ENCODE data around the gene CCDC196.
"Not testable (repeated sequence)": the region's sequence is repeated elsewhere in the genome, so short reads cannot be mapped to it uniquely, and the experiment has no call there.

CCDC196 gene

GRCh38 chr14:66495218-66496098 is 9.3 kb downstream of the CCDC196 start:
- no peak for DNase-seq (ENCODE audit: low read depth in 2 of 2)

- DNase-seq (ENCODE audit: low read depth in 2 of 2) = no peak
Measured at GRCh38 chr14:66496188-66496807, 10.1 kb downstream of the CCDC196 start.

DNA sequence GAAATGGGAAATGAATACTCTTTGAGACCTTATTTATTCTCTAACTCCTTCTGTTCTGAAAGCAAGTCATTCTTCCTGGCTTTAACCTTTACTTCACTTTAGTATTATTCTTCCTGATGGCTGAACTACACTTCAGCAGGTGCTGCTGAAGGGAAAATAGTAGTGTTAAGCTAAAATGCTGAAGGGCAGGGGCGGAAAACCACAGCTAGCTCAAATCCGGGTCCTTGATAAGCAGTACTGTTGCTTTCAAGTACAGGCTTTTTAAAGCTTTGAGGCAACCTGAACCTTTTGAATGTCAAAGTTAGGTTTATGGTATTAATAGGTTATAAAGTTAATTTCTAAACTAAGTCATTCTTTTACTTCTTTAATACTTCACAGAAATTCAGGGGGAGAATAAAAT is 10.7 kb downstream of the CCDC196 start:
- DNase-seq (ENCODE audit: low read depth in 2 of 2) = no peak

GRCh38 chr14:66498311-66498710 is 12.1 kb downstream of the CCDC196 start:
- DNase-seq (ENCODE audit: low read depth in 2 of 2) = no peak

DNA sequence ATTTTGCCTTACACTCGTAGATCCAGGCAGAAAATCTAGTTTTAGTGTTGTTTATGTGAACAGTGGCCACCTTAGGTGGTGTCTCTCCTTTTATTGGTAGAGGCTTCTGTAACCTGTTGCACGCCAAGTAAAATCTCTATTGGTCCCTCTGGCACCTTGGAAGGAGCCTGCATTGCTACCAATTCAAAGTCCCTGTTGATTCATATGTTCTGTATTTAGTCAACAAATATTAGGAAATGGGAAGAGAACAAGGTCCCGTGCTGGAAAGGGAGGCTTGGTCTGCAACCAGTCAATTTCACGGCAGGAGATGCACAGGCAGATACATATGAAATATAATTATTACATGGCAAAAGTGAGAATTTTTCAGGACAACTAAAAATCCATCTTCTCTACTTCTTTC is 15.4 kb downstream of the CCDC196 start:
- no peak for DNase-seq (ENCODE audit: low read depth in 2 of 2)

DNA sequence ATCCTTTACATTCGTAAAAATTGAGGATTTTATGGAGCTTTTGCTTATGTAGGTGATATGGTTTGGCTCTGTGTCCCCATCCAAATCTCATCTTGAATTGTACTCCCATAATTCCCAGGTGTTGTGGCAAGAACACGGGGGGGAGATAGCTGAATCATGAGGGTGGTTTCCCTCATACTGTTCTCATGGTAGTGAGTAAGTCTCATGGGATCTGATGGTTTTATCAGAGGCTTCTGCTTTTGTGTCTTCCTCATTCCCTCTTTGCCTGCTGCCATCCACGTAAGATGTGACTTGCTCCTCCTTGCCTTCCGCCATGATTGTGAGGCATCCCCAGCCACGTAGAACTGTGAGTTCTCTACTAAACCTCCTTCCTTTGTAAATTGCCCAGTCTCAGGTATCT is 16.7 kb downstream of the CCDC196 start:
- DNase-seq (ENCODE audit: low read depth in 2 of 2) = not testable (repeated sequence)

- no peak for DNase-seq (ENCODE audit: low read depth in 2 of 2)
Measured at GRCh38 chr14:66503532-66503931, 17.4 kb downstream of the CCDC196 start.

DNA sequence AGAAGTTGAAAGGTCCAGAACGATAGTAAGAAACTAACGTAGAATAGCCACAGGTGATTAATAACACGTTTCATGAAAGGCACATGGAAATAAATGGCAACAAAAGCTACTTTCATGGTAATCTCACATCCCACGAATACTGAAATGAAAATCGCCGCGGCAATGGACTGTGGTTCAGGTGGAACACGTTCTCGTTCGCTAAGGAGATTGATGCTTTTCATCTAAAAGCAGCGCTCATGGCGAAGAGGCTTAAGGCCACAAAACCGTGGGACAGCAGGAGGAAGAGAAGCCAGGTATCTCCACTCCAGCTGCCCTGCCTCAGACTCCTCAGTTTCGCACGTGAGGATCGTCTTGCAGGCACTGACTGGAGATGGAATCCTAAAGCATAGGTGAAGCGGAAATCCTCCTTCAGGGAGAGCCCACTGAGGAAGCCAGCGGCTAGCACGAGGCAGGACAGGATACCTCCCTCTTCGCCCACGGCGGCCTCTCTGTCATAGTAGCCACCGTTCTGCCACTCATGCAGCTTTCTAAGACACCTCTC is 21.1 kb downstream of the CCDC196 start:
- no peak for DNase-seq (ENCODE audit: low read depth in 2 of 2)

GRCh38 chr14:66507722-66508546 is 21.8 kb downstream of the CCDC196 start, which contains the start of gene GPHN:
GPHN (plus strand) TSS chr14:66508147.
- peak; percentile 83 to 87 for DNase-seq (ENCODE audit: low read depth in 2 of 2)

GRCh38 chr14:66508547-66508845 is 22.3 kb downstream of the CCDC196 start:
- no peak for DNase-seq (ENCODE audit: low read depth in 2 of 2)

- peak in 1 of 2 experiments; percentile 43 for DNase-seq (ENCODE audit: low read depth in 2 of 2)
Measured at GRCh38 chr14:66508846-66509621, 22.9 kb downstream of the CCDC196 start.

- DNase-seq (ENCODE audit: low read depth in 2 of 2) = no peak
Measured at GRCh38 chr14:66509874-66510273, 23.7 kb downstream of the CCDC196 start.

GRCh38 chr14:66511849-66512248 is 25.7 kb downstream of the CCDC196 start:
- DNase-seq (ENCODE audit: low read depth in 2 of 2) = no peak

- DNase-seq (ENCODE audit: low read depth in 2 of 2) = no peak
Measured at GRCh38 chr14:66514213-66514612, 28.0 kb downstream of the CCDC196 start.

- DNase-seq (ENCODE audit: low read depth in 2 of 2) = no peak
Measured at GRCh38 chr14:66530526-66530925, 44.4 kb downstream of the CCDC196 start.

- no peak for DNase-seq (ENCODE audit: low read depth in 2 of 2)
Measured at GRCh38 chr14:66539034-66539433, 52.9 kb downstream of the CCDC196 start.

GRCh38 chr14:66540038-66540437 is 53.9 kb downstream of the CCDC196 start:
- no peak for DNase-seq (ENCODE audit: low read depth in 2 of 2)

- DNase-seq (ENCODE audit: low read depth in 2 of 2) = no peak
Measured at GRCh38 chr14:66541627-66542026, 55.5 kb downstream of the CCDC196 start.

DNA sequence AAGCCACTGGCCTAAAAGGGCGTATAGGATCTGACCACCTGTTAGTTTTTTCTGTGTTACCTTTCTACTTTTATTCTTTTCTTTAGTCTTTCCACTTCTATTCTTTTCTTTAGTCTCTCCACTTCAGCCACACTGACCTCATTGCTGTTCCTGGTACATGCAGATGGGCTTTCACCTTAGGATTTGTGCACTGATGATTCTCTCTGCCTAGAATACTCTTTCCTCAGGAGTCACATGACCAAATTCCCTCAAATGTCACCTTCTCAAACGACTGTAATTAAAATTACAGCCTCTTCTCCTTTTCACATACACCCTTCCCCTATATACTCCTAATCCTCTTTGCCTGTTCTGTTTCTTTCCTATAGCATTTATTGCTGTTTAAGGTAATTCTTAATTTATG is 57.8 kb downstream of the CCDC196 start:
- no peak for DNase-seq (ENCODE audit: low read depth in 2 of 2)

- not testable (repeated sequence) for DNase-seq (ENCODE audit: low read depth in 2 of 2)
Measured at GRCh38 chr14:66545191-66545590, 59.0 kb downstream of the CCDC196 start.

GRCh38 chr14:66545751-66546150 is 59.6 kb downstream of the CCDC196 start:
- not testable (repeated sequence) for DNase-seq (ENCODE audit: low read depth in 2 of 2)

All from stimulated activated CD4-positive, alpha-beta T cell treated with anti-CD3 and anti-CD28 coated beads, Interleukin-12 subunit alpha, Interleukin-12 subunit beta, amount 100 ng/mL, for 24 hours (primary cell).